Stomach (tissue), 4 donors: ENCODE measurements around the gene SLC26A2.

Source experiments
- CTCF ChIP-seq, 7 experiments: fragments of 450-650 bp in 4 of 7; fragments of 200-600 bp in 3 of 7; sonication (generic) in 3 of 7; IDR thresholded peaks; one replicate each; pipeline ENCODE4 v1.5.1; 2016 to 2019; ENCODE audit warnings: antibody characterized with exemption in 7 of 7, control low read depth in 2 of 7, mild to moderate bottlenecking in 1 of 7
- POLR2A ChIP-seq, 4 donors: fragments of 450-650 bp; IDR thresholded peaks; one replicate each; pipeline ENCODE4 v1.6.1; 2016; ENCODE audit warnings: antibody characterized with exemption in 4 of 4, control low read depth in 2 of 4, mild to moderate bottlenecking in 1 of 4, moderate library complexity in 1 of 4

GRCh38 chr5:150023136-150023535 lies 62.6 kb downstream of the SLC26A2 start:
- TF ChIP-seq CTCF (IDR thresholded peaks at IDR 0.05) (no peak), POLR2A (IDR thresholded peaks at IDR 0.05) (no peak)
